Measurements from ENCODE around the gene CORT.
"Not testable (repeated sequence)": the region's sequence is repeated elsewhere in the genome, so short reads cannot be mapped to it uniquely, and the experiment has no call there.

The CORT gene

GRCh38 chr1:10449751-10450150 is at the start of gene CORT:
Gene CORT, plus strand, starts transcription at chr1:10450031. Its CDS starts 193 bp downstream, at chr1:10450224.
- DNase-seq (ENCODE audit: low read depth in 1 of 2, low spot score in 1 of 2), result no peak

GRCh38 chr1:10401281-10401680 is 48.5 kb upstream of the CORT start:
- DNase-seq (ENCODE audit: low read depth in 1 of 2, low spot score in 1 of 2), result no peak

- no peak for DNase-seq (ENCODE audit: low read depth in 1 of 2, low spot score in 1 of 2)
Measured at GRCh38 chr1:10402729-10403274, 47.0 kb upstream of the CORT start.

- DNase-seq (ENCODE audit: low read depth in 1 of 2, low spot score in 1 of 2), result no peak
Measured at GRCh38 chr1:10407201-10407600, 42.6 kb upstream of the CORT start.

- no peak for DNase-seq (ENCODE audit: low read depth in 1 of 2, low spot score in 1 of 2)
Measured at GRCh38 chr1:10415211-10415930, 34.5 kb upstream of the CORT start.

GRCh38 chr1:10415967-10416366 is 33.9 kb upstream of the CORT start:
- not testable (repeated sequence) for DNase-seq (ENCODE audit: low read depth in 1 of 2, low spot score in 1 of 2)

GRCh38 chr1:10418741-10419140 is 31.1 kb upstream of the CORT start:
- not testable (repeated sequence) for DNase-seq (ENCODE audit: low read depth in 1 of 2, low spot score in 1 of 2)

GRCh38 chr1:10419351-10419750 is 30.5 kb upstream of the CORT start:
- DNase-seq (ENCODE audit: low read depth in 1 of 2, low spot score in 1 of 2), result no peak

GRCh38 chr1:10421637-10422036 is 28.2 kb upstream of the CORT start:
- DNase-seq (ENCODE audit: low read depth in 1 of 2, low spot score in 1 of 2), result no peak

- DNase-seq (ENCODE audit: low read depth in 1 of 2, low spot score in 1 of 2), result no peak
Measured at GRCh38 chr1:10424034-10424433, 25.8 kb upstream of the CORT start.

GRCh38 chr1:10424651-10425050 is 25.2 kb upstream of the CORT start:
- DNase-seq (ENCODE audit: low read depth in 1 of 2, low spot score in 1 of 2), result no peak

GRCh38 chr1:10425826-10426534 is 23.9 kb upstream of the CORT start:
- DNase-seq (ENCODE audit: low read depth in 1 of 2, low spot score in 1 of 2), result not testable (repeated sequence)

- not testable (repeated sequence) for DNase-seq (ENCODE audit: low read depth in 1 of 2, low spot score in 1 of 2)
Measured at GRCh38 chr1:10426535-10426848, 23.3 kb upstream of the CORT start.

- no peak for DNase-seq (ENCODE audit: low read depth in 1 of 2, low spot score in 1 of 2)
Measured at GRCh38 chr1:10428984-10429383, 20.8 kb upstream of the CORT start.

- no peak for DNase-seq (ENCODE audit: low read depth in 1 of 2, low spot score in 1 of 2)
Measured at GRCh38 chr1:10429868-10430215, 20.0 kb upstream of the CORT start.

GRCh38 chr1:10430216-10431069 is 19.4 kb upstream of the CORT start, which contains the start of gene CENPS:
Gene CENPS, plus strand, starts transcription at chr1:10430433. Its CDS starts 85 bp downstream, at chr1:10430518.
- DNase-seq (ENCODE audit: low read depth in 1 of 2, low spot score in 1 of 2), result peak; percentile 79 to 95

- no peak for DNase-seq (ENCODE audit: low read depth in 1 of 2, low spot score in 1 of 2)
Measured at GRCh38 chr1:10431070-10431730, 18.6 kb upstream of the CORT start.

GRCh38 chr1:10432910-10433700 is 16.7 kb upstream of the CORT start:
- DNase-seq (ENCODE audit: low read depth in 1 of 2, low spot score in 1 of 2), result no peak

- DNase-seq (ENCODE audit: low read depth in 1 of 2, low spot score in 1 of 2), result no peak
Measured at GRCh38 chr1:10433790-10434189, 16.0 kb upstream of the CORT start.

- no peak for DNase-seq (ENCODE audit: low read depth in 1 of 2, low spot score in 1 of 2)
Measured at GRCh38 chr1:10434590-10434989, 15.2 kb upstream of the CORT start.

Measured in stimulated activated CD4-positive, alpha-beta T cell treated with anti-CD3 and anti-CD28 coated beads, Interleukin-15, amount 100 ng/mL, for 1 hour (primary cell).